LNCAP (cell line): ENCODE measurements around the gene PSTPIP1.

Source experiments
- TF ChIP-seq, protein P1 (sequence below): fragments of 450-650 bp; IDR thresholded peaks from 2 replicates; pipeline ENCODE4 v1.5.1; 2017; ENCODE audit warnings: mild to moderate bottlenecking

Gene PSTPIP1

DNA sequence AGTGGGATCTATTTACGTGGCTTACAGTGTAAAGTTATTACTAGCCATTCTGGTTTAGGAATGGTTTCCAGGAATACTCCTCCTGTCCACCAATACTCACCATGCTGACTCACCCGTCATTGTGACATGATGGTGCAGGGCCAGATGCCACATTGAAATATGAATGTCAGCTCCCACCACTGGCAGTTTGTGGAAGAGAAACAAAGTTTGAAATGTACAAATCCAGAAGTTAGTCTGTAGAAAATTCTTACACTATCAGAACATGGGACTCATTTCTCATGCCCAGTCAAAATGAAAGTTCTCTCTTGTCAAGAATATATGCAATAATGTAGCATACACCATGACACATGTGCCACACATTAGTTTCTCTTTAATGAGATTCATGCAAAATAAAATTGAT, 90.4 kb downstream of the PSTPIP1 start:
- TF ChIP-seq, protein P1, sequence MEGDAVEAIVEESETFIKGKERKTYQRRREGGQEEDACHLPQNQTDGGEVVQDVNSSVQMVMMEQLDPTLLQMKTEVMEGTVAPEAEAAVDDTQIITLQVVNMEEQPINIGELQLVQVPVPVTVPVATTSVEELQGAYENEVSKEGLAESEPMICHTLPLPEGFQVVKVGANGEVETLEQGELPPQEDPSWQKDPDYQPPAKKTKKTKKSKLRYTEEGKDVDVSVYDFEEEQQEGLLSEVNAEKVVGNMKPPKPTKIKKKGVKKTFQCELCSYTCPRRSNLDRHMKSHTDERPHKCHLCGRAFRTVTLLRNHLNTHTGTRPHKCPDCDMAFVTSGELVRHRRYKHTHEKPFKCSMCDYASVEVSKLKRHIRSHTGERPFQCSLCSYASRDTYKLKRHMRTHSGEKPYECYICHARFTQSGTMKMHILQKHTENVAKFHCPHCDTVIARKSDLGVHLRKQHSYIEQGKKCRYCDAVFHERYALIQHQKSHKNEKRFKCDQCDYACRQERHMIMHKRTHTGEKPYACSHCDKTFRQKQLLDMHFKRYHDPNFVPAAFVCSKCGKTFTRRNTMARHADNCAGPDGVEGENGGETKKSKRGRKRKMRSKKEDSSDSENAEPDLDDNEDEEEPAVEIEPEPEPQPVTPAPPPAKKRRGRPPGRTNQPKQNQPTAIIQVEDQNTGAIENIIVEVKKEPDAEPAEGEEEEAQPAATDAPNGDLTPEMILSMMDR = no peak
